SK-N-MC (cell line): ENCODE results near the gene FOXP1.

Experiments used
- DNase-seq: peaks from one replicate; pipeline ENCODE4 v3.0.0-alpha.2; 2011; ENCODE audit warnings: low read depth, low spot score
- H3K27ac ChIP-seq: fragments of 200-600 bp; sonication (generic); 2 replicates; pipeline ENCODE4 v1.5.1; 2016; ENCODE audit warnings: mixed run types
- H3K36me3 ChIP-seq: fragments of 200-600 bp; sonication (generic); 2 replicates; pipeline ENCODE4 v1.6.1; 2017; ENCODE audit warnings: antibody characterized with exemption, low read length, mixed read lengths; ENCODE audit not compliant: insufficient read depth
- H3K4me3 ChIP-seq: fragments of 200-600 bp; sonication (generic); 2 replicates; pipeline ENCODE4 v1.5.1; 2016
- H3K9ac ChIP-seq: fragments of 200-600 bp; sonication (generic); 2 replicates; pipeline ENCODE4 v1.8.0; 2017; ENCODE audit warnings: mixed run types, mixed read lengths; ENCODE audit not compliant: insufficient read length
- H3K9me3 ChIP-seq: fragments of 200-600 bp; sonication (generic); 2 replicates; pipeline ENCODE4 v1.6.1; 2017; ENCODE audit warnings: low read depth, mild to moderate bottlenecking, antibody characterized with exemption, low read length, moderate library complexity, mixed read lengths
- EZH2 ChIP-seq: fragments of 200-600 bp; sonication (generic); IDR thresholded peaks from one replicate; pipeline ENCODE4 v1.6.1; 2017; ENCODE audit warnings: antibody characterized with exemption
- FOXP2 ChIP-seq: optimal IDR thresholded peaks from 2 replicates; pipeline ENCODE3; 2011; ENCODE audit warnings: mild to moderate bottlenecking, moderate library complexity; ENCODE audit not compliant: insufficient read depth; ENCODE audit errors: extremely low read length, control extremely low read depth
- POLR2AphosphoS5 ChIP-seq: IDR thresholded peaks from 2 replicates; pipeline ENCODE4 v1.6.1; 2012; ENCODE audit warnings: mild to moderate bottlenecking, low read depth, low read length, borderline replicate concordance

Gene FOXP1

GRCh38 chr3:71203727-71204488, 379.6 kb downstream of the FOXP1 start:
- no peaks in the 10 kb centered on the region for H3K9me3 ChIP-seq
- peak overlapping the region; percentile 48 for H3K4me3 ChIP-seq
- H3K27ac ChIP-seq, result peak overlapping the region; percentile 100
- peak; percentile 91 for DNase-seq
- TF ChIP-seq EZH2 (no peak), POLR2AphosphoS5 (peak; percentile 60; the same call in 1 of the 2 replicates), FOXP2 (no peak)
- H3K36me3 ChIP-seq, result no peaks in the 10 kb centered on the region
- H3K9ac ChIP-seq, result peak overlapping the region; percentile 75

- peak; percentile 28 for DNase-seq
- Histone ChIP-seq H3K4me3 (peak overlapping the region; percentile 48), H3K9me3 (no peaks in the 10 kb centered on the region), H3K9ac (peak overlapping the region; percentile 75), H3K36me3 (no peaks in the 10 kb centered on the region), H3K27ac (peak overlapping the region; percentile 100)
- TF ChIP-seq EZH2 (no peak), FOXP2 (no peak), POLR2AphosphoS5 (no peak)
Observed at GRCh38 chr3:71202848-71203533, 380.5 kb downstream of the FOXP1 start.

- Histone ChIP-seq H3K27ac (peak overlapping the region; percentile 100), H3K4me3 (no peak overlapping the region), H3K9me3 (no peaks in the 10 kb centered on the region), H3K36me3 (no peaks in the 10 kb centered on the region), H3K9ac (no peak overlapping the region)
- TF ChIP-seq EZH2 (no peak), POLR2AphosphoS5 (no peak), FOXP2 (no peak)
- DNase-seq, result no peak
Observed at GRCh38 chr3:71201939-71202338, 381.6 kb downstream of the FOXP1 start.

GRCh38 chr3:71197841-71198565, 385.5 kb downstream of the FOXP1 start:
- Histone ChIP-seq H3K9ac (no peak overlapping the region), H3K9me3 (no peaks in the 10 kb centered on the region), H3K27ac (no peak overlapping the region), H3K36me3 (no peaks in the 10 kb centered on the region), H3K4me3 (no peak overlapping the region)
- no peak for DNase-seq
- TF ChIP-seq FOXP2 (no peak), POLR2AphosphoS5 (no peak), EZH2 (no peak)

- Histone ChIP-seq H3K9me3 (no peaks in the 10 kb centered on the region), H3K27ac (peak overlapping the region; percentile 91), H3K4me3 (peak overlapping the region; percentile 5; the same call in 1 of the 2 replicates), H3K36me3 (no peaks in the 10 kb centered on the region), H3K9ac (peak overlapping the region; percentile 11)
- DNase-seq, result no peak
- TF ChIP-seq EZH2, result no peak
- no peak for TF ChIP-seq POLR2AphosphoS5
- no peak for TF ChIP-seq FOXP2
Observed at GRCh38 chr3:71195492-71195891, 388.0 kb downstream of the FOXP1 start.

- TF ChIP-seq POLR2AphosphoS5, result no peak
- no peak for TF ChIP-seq EZH2
- no peak for TF ChIP-seq FOXP2
- Histone ChIP-seq H3K4me3 (no peak overlapping the region), H3K27ac (peak overlapping the region; percentile 91; the same call in 1 of the 2 replicates), H3K9ac (no peak overlapping the region), H3K36me3 (no peaks in the 10 kb centered on the region), H3K9me3 (no peaks in the 10 kb centered on the region)
- DNase-seq, result no peak
Observed at GRCh38 chr3:71194785-71195184, 388.7 kb downstream of the FOXP1 start.

GRCh38 chr3:71191031-71191482, 392.5 kb downstream of the FOXP1 start:
- Histone ChIP-seq H3K27ac (no peak overlapping the region), H3K9ac (no peak overlapping the region), H3K9me3 (no peaks in the 10 kb centered on the region), H3K4me3 (no peak overlapping the region), H3K36me3 (no peaks in the 10 kb centered on the region)
- TF ChIP-seq EZH2 (no peak), FOXP2 (no peak)
- no peak for DNase-seq

GRCh38 chr3:71189480-71189879, 394.0 kb downstream of the FOXP1 start:
- Histone ChIP-seq H3K36me3 (no peaks in the 10 kb centered on the region), H3K9ac (no peak overlapping the region), H3K9me3 (no peaks in the 10 kb centered on the region), H3K27ac (no peak overlapping the region), H3K4me3 (no peak overlapping the region)
- no peak for TF ChIP-seq EZH2
- TF ChIP-seq POLR2AphosphoS5, result no peak
- TF ChIP-seq FOXP2, result no peak
- no peak for DNase-seq
